ENCODE data around the gene SUN3.
"Not testable (repeated sequence)": the region's sequence is repeated elsewhere in the genome, so short reads cannot be mapped to it uniquely, and the experiment has no call there.

SUN3 gene

GRCh38 chr7:47945261-47946015 lies 83.5 kb downstream of the SUN3 start:
- peak; percentile 28 to 58 for DNase-seq (ENCODE audit: low read depth in 2 of 2)

- DNase-seq (ENCODE audit: low read depth in 2 of 2): no peak
Observed at GRCh38 chr7:47944536-47945260, 84.2 kb downstream of the SUN3 start.

GRCh38 chr7:47943676-47944474 lies 85.0 kb downstream of the SUN3 start:
- no peak for DNase-seq (ENCODE audit: low read depth in 2 of 2)

GRCh38 chr7:47942651-47943050 lies 86.3 kb downstream of the SUN3 start:
- not testable (repeated sequence) for DNase-seq (ENCODE audit: low read depth in 2 of 2)

- no peak for DNase-seq (ENCODE audit: low read depth in 2 of 2)
Observed at GRCh38 chr7:47942132-47942531, 86.8 kb downstream of the SUN3 start.

GRCh38 chr7:47941136-47941844 lies 87.6 kb downstream of the SUN3 start:
- no peak for DNase-seq (ENCODE audit: low read depth in 2 of 2)

- DNase-seq (ENCODE audit: low read depth in 2 of 2): no peak
Observed at GRCh38 chr7:47940088-47941013, 88.6 kb downstream of the SUN3 start.

GRCh38 chr7:47939425-47940036 lies 89.4 kb downstream of the SUN3 start:
- no peak for DNase-seq (ENCODE audit: low read depth in 2 of 2)

GRCh38 chr7:47938574-47939165 lies 90.2 kb downstream of the SUN3 start:
- DNase-seq (ENCODE audit: low read depth in 2 of 2): no peak

- no peak for DNase-seq (ENCODE audit: low read depth in 2 of 2)
Observed at GRCh38 chr7:47937711-47938573, 91.0 kb downstream of the SUN3 start.

Data from stimulated activated CD8-positive, alpha-beta memory T cell treated with anti-CD3 and anti-CD28 coated beads, Interleukin-7, amount 100 ng/mL, for 4 hours (primary cell).